DND-41 (cell line): ENCODE data around the gene INO80.

Experiments
- ATAC-seq: fragments of 200-7000 bp; cut with Tn5 transposase; 3 replicates; pipeline ENCODE4 v1.9.1; 2021; ENCODE audit warnings: low read depth; ENCODE audit not compliant: insufficient read depth
- DNase-seq: peaks from one replicate; pipeline ENCODE4 v3.0.0-alpha.2; 2020
- H2AFZ ChIP-seq: 2 replicates; pipeline ENCODE4 v1.6.0; 2012; ENCODE audit warnings: low read depth, low read length
- H3K27ac ChIP-seq: 2 replicates; pipeline ENCODE4 v1.5.1; 2012; ENCODE audit warnings: low read length, inconsistent platforms
- H3K27me3 ChIP-seq: fragments of 200-600 bp; sonication (generic); 2 replicates; pipeline ENCODE4 v1.6.0; 2012; ENCODE audit warnings: low read length, mild to moderate bottlenecking, inconsistent platforms; ENCODE audit not compliant: insufficient read depth, poor library complexity
- H3K36me3 ChIP-seq: 2 replicates; pipeline ENCODE4 v1.5.1; 2012; ENCODE audit warnings: low read length, inconsistent platforms; ENCODE audit not compliant: insufficient read depth
- H3K4me1 ChIP-seq: 2 replicates; pipeline ENCODE4 v1.5.1; 2012; ENCODE audit warnings: mild to moderate bottlenecking, low read length; ENCODE audit not compliant: insufficient read depth
- H3K4me2 ChIP-seq: 2 replicates; pipeline ENCODE4 v1.6.0; 2012; ENCODE audit warnings: mild to moderate bottlenecking, moderate library complexity, low read length, inconsistent platforms; ENCODE audit not compliant: insufficient read depth
- H3K4me3 ChIP-seq, 2 experiments: fragments of 200-600 bp in 1 of 2; shearing (Covaris generic) in 1 of 2; 2 replicates each; pipeline ENCODE4 v1.5.1; 2012 to 2016; ENCODE audit warnings: inconsistent platforms in 2 of 2, low read length in 2 of 2, mild to moderate bottlenecking in 2 of 2, low read depth in 1 of 2, moderate library complexity in 1 of 2
- H3K79me2 ChIP-seq: 2 replicates; pipeline ENCODE4 v1.6.0; 2012; ENCODE audit warnings: low read length, inconsistent platforms; ENCODE audit not compliant: insufficient read depth
- H3K9ac ChIP-seq: 2 replicates; pipeline ENCODE4 v1.6.0; 2012; ENCODE audit warnings: low read depth, mild to moderate bottlenecking, inconsistent platforms, low read length, moderate library complexity
- H3K9me3 ChIP-seq: 2 replicates; pipeline ENCODE4 v1.5.1; 2012; ENCODE audit warnings: low read length, moderate library complexity, mild to moderate bottlenecking, inconsistent platforms; ENCODE audit not compliant: insufficient read depth, severe bottlenecking
- H4K20me1 ChIP-seq: 2 replicates; pipeline ENCODE4 v1.6.0; 2012; ENCODE audit warnings: low read length; ENCODE audit not compliant: insufficient read depth
- EZH2 ChIP-seq: IDR thresholded peaks from 3 replicates; pipeline ENCODE4 v1.6.1; 2012; ENCODE audit warnings: borderline replicate concordance, low read depth, mild to moderate bottlenecking, moderate library complexity, low read length, inconsistent platforms; ENCODE audit not compliant: severe bottlenecking
- TF ChIP-seq, protein P1 (sequence below): IDR thresholded peaks from 2 replicates; pipeline ENCODE4 v1.5.1; 2012; ENCODE audit warnings: borderline replicate concordance, low read length, moderate library complexity, mild to moderate bottlenecking; ENCODE audit not compliant: poor library complexity, severe bottlenecking; ENCODE audit errors: extremely low read depth

INO80 gene

DNA sequence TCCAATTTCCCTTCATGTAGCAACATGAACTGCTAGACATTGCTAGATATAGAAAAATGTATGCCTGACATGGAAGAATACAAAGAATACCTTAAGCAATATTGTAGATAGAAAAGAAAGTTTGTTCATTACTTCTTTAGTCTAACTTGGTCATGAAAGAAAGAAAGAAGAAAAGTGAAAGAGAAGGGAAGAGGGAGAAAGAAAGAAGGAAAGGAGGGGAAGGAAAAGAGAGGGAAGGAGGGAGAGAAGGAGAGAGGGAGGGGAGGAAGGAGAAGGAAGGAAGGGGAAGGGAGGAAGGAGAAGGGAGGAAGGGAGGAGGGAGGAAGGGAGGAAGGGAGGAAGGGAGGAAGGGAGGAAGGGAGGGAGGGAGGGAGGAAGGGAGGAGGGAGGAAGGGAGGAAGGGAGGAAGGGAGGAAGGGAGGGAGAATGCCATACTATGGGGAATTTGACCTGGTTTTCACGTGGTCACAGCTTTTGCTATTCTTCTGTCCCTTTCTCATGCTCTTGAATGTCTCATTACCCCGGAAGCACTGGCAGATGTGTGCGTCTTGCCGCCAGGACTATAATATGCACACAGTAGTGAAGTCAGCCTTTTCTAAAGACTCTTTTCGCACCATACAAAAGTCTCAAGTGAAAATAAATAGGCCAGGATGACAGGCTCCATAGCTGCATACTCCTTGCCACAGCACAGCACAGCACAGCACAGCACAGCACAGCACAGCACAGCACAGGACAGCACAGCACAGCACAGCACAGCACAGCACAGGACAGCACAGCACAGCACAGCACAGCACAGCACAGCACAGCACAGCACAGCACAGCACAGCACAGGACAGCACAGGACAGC lies 84.6 kb downstream of the INO80 start:
- H2AFZ ChIP-seq, result no peak overlapping the region
- no peak overlapping the region for H3K4me2 ChIP-seq
- DNase-seq (no peak), ATAC-seq (no peak)
- H3K9me3 ChIP-seq, result no peaks in the 10 kb centered on the region
- no peak overlapping the region for H3K27ac ChIP-seq
- H3K36me3 ChIP-seq, result peaks cover 25% of the 10 kb centered on the region
- H3K27me3 ChIP-seq, result no peaks in the 10 kb centered on the region
- TF ChIP-seq, protein P1, sequence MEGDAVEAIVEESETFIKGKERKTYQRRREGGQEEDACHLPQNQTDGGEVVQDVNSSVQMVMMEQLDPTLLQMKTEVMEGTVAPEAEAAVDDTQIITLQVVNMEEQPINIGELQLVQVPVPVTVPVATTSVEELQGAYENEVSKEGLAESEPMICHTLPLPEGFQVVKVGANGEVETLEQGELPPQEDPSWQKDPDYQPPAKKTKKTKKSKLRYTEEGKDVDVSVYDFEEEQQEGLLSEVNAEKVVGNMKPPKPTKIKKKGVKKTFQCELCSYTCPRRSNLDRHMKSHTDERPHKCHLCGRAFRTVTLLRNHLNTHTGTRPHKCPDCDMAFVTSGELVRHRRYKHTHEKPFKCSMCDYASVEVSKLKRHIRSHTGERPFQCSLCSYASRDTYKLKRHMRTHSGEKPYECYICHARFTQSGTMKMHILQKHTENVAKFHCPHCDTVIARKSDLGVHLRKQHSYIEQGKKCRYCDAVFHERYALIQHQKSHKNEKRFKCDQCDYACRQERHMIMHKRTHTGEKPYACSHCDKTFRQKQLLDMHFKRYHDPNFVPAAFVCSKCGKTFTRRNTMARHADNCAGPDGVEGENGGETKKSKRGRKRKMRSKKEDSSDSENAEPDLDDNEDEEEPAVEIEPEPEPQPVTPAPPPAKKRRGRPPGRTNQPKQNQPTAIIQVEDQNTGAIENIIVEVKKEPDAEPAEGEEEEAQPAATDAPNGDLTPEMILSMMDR, result no peak
- no peak for TF ChIP-seq EZH2
- H3K4me1 ChIP-seq, result no peaks in the 10 kb centered on the region
- no peaks in the 10 kb centered on the region for H3K79me2 ChIP-seq
- H4K20me1 ChIP-seq, result no peaks in the 10 kb centered on the region
- H3K4me3 ChIP-seq, result no peak overlapping the region
- H3K9ac ChIP-seq, result no peak overlapping the region

GRCh38 chr15:41028853-41029252 lies 87.2 kb downstream of the INO80 start:
- peaks cover 39% of the 10 kb centered on the region for H3K36me3 ChIP-seq
- H4K20me1 ChIP-seq, result no peaks in the 10 kb centered on the region
- no peaks in the 10 kb centered on the region for H3K79me2 ChIP-seq
- DNase-seq, result no peak
- no peak overlapping the region for H3K9ac ChIP-seq
- H3K4me2 ChIP-seq, result no peak overlapping the region
- H3K27me3 ChIP-seq, result no peaks in the 10 kb centered on the region
- H3K27ac ChIP-seq, result no peak overlapping the region
- TF ChIP-seq, protein P1, result no peak
- no peak for TF ChIP-seq EZH2
- H3K4me1 ChIP-seq, result no peaks in the 10 kb centered on the region
- H3K9me3 ChIP-seq, result no peaks in the 10 kb centered on the region
- no peak for ATAC-seq
- H3K4me3 ChIP-seq, result no peak overlapping the region
- no peak overlapping the region for H2AFZ ChIP-seq

DNA sequence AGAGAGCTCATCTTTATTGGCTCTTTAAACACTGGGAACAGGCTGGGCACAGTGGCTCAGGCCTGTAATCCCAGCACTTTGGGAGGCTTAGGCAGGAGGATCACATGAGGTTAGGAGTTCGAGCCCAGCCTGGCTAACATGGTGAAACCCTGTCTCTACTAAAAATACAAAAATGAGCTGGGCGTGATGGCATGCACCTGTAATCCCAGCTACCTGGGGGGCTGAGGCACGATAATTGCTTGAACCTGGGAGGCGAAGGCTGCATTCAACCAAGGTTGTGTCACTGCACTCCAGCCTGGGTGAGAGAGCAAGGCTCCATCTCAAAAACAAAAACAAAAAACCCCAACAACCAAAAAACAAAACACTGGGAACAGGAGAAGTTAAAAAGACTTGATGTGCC lies 90.7 kb downstream of the INO80 start:
- Histone ChIP-seq H3K27ac (no peak overlapping the region), H3K4me3 (no peak overlapping the region), H3K27me3 (no peaks in the 10 kb centered on the region), H3K9me3 (no peaks in the 10 kb centered on the region), H4K20me1 (no peaks in the 10 kb centered on the region), H3K4me1 (no peaks in the 10 kb centered on the region), H2AFZ (no peak overlapping the region), H3K36me3 (peaks cover 60% of the 10 kb centered on the region), H3K9ac (no peak overlapping the region), H3K4me2 (no peak overlapping the region), H3K79me2 (no peaks in the 10 kb centered on the region)
- DNase-seq (no peak), ATAC-seq (no peak)
- no peak for TF ChIP-seq EZH2
- TF ChIP-seq, protein P1, result no peak
